Mesodermal cell (in vitro differentiated cells): ENCODE data around the gene DNAH14.
"Not testable (repeated sequence)": the region's sequence is repeated elsewhere in the genome, so short reads cannot be mapped to it uniquely, and the experiment has no call there.

ENCODE experiments used
- H3K27ac ChIP-seq: 2 replicates; pipeline ENCODE4 v1.7.0; 2013; ENCODE audit warnings: mild to moderate bottlenecking, low read depth, low read length, moderate library complexity; ENCODE audit not compliant: severe bottlenecking
- H3K36me3 ChIP-seq: 2 replicates; pipeline ENCODE4 v1.7.1; 2013; ENCODE audit warnings: mild to moderate bottlenecking, low read length, moderate library complexity; ENCODE audit not compliant: control insufficient read depth, insufficient read depth
- H3K4me1 ChIP-seq: one replicate; pipeline ENCODE4 v1.7.1; 2013; ENCODE audit warnings: mild to moderate bottlenecking, low read length; ENCODE audit not compliant: insufficient read depth, control insufficient read depth, poor library complexity, severe bottlenecking
- H3K4me3 ChIP-seq: 2 replicates; pipeline ENCODE4 v1.7.0; 2013; ENCODE audit warnings: low read length, control low read depth, mild to moderate bottlenecking; ENCODE audit not compliant: insufficient read depth, poor library complexity, severe bottlenecking; ENCODE audit errors: extremely low read depth
- H3K9me3 ChIP-seq: 2 replicates; pipeline ENCODE4 v1.7.1; 2013; ENCODE audit warnings: mild to moderate bottlenecking, low read length, moderate library complexity; ENCODE audit not compliant: control insufficient read depth
- WGBS, 2 experiments: methylation state at CpG; one replicate each; pipeline ENCODE4 v1.1.5; 2013; ENCODE audit warnings: missing lambda C conversion rate in 2 of 2; ENCODE audit not compliant: insufficient coverage in 2 of 2; 5-methylcytosine and 5-hydroxymethylcytosine counted together

DNAH14 gene

DNA sequence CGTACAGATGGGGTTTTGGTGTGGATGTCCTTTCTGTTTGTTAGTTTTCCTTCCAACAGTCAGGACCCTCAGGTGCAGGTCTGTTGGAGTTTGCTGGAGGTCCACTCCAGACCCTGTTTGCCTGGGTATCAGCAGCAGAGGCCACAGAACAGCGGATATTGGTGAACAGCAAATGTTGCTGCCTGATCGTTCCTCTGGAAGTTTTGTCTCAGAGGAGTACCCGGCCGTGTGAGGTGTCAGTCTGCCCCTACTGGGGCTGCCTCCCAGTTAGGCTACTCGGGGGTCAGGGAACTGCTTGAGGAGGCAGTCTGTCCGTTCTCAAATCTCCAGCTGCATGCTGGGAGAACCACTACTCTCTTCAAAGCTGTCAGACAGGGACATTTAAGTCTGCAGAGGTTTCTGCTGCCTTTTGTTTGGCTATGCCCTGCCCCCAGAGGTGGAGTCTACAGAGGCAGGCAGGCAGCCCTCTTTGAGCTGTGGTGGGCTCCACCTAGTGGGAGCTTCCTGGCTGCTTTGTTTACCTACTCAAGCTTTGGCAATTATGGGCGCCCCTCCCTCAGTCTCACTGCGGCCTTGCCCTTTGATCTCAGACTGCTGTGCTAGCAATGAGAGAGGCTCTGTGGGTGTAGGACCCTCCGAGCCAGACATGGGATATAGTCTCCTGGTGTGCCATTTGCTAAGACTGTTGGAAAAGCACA, 16.3 kb downstream of the DNAH14 start:
- not testable (repeated sequence) for H3K4me3 ChIP-seq, H3K27ac ChIP-seq, H3K4me1 ChIP-seq, H3K9me3 ChIP-seq, H3K36me3 ChIP-seq
- WGBS, 2 experiments, result 87 to 93% methylated on average over 6 to 8 of the region's 10 CpGs

DNA sequence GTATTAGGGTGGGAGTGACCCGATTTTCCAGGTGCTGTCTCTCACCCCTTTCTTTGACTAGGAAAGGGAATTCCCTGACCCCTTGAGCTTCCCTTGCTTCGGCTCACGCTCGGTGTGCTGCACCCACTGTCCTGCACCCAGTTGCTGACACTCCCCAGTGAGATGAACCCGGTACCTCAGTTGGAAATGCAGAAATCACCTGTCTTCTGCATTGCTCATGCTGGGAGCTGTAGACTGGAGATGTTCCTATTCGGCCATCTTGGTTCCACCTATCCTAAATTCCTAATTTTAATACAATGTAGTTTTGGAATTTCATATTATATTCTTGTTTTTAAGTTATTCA, 16.8 kb downstream of the DNAH14 start:
- whole genome bisulfite sequencing, 2 experiments, result 92% methylated on average over 2 to 5 of the region's 6 CpGs
- not testable (repeated sequence) for H3K4me3 ChIP-seq, H3K9me3 ChIP-seq, H3K36me3 ChIP-seq, H3K4me1 ChIP-seq, H3K27ac ChIP-seq

DNA sequence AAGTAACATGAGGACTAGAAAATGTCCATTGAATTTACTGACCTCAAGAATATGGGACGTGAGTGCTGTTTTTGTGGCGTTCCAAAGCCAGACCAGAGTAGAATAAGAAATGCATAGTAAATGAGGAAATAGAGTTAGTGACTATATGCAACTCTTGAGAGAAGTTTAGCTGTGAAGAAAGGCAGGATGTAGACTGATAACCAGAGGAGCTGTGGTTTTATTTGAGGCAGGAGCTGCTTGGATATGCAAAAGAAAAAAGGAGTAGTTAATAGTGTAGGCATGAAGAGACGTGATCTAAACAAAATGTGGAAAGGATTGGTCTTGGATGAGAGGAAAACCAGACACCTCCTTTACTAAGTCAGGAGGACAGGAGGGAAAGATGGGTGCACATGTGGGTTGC, 28.2 kb downstream of the DNAH14 start:
- Histone ChIP-seq H3K4me3 (no peak overlapping the region), H3K36me3 (no peaks in the 10 kb centered on the region), H3K9me3 (no peaks in the 10 kb centered on the region), H3K27ac (no peak overlapping the region), H3K4me1 (no peaks in the 10 kb centered on the region)
- 89 to 96% methylated on average over 3 of the region's 3 CpGs for WGBS, 2 experiments

DNA sequence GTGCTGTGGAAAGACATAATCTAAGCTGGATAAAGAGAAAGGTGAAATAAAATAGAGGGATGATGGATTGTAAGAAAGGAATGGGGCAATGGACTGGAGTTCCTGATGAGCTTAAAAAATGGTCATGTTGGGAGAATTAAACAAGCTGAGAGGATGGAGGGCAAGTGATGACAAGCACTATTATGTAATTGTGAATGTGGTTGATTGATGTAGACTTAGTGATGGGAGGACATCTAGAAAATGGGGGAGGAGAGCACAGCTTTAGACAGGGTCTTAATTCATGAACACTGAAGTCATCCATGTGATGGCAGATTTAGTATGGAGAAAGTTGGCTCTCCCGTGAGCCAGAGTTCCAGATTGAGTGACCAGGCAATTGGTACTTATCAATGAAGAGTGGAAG, 29.0 kb downstream of the DNAH14 start:
- WGBS, 2 experiments, result 80 to 100% methylated on average over 1 of the region's 1 CpG
- Histone ChIP-seq H3K4me3 (no peak overlapping the region), H3K4me1 (no peaks in the 10 kb centered on the region), H3K9me3 (no peaks in the 10 kb centered on the region), H3K36me3 (no peaks in the 10 kb centered on the region), H3K27ac (no peak overlapping the region)

DNA sequence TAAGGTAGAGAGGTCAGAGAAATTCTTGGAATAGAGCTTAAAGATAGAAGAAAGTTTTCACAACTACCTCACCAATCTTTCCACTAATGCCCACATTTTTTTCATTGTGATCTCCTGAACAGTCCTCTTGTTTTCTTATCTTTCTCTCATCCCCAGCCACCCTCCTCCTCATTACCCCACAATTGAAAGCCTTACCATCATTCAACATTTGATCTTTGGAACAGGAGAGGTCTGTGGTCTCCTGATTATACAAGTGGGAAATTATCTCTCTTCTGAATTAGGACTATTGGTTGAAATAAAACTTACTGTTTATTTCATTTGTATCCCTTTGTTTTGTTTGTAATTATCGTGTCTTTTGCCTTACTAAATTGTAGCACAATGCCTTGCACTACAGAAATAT, 29.6 kb downstream of the DNAH14 start:
- Histone ChIP-seq H3K36me3 (no peaks in the 10 kb centered on the region), H3K4me3 (no peak overlapping the region), H3K27ac (no peak overlapping the region), H3K9me3 (no peaks in the 10 kb centered on the region), H3K4me1 (no peaks in the 10 kb centered on the region)
- WGBS, 2 experiments, result no CpG with 5 or more reads among the region's 1 CpG

DNA sequence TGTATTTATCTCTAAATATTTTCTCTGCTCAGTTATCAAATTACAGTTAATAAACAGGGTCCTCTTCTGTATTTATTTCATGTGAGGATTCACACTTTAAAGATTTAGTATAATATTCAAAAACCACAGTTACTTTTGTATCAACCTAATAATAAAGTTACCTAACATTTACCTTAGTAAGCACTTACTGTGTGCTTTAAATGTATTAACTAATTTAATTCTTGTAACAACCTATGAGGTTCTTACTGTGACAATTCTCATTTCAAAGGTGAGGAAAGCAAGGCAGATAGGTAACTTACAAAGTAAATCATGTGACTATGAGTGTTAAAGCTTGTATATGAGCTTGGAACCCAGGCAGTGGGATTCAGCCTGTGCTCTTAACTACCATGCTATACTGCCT, 30.2 kb downstream of the DNAH14 start:
- H3K4me1 ChIP-seq, result no peaks in the 10 kb centered on the region
- no peaks in the 10 kb centered on the region for H3K9me3 ChIP-seq
- no peaks in the 10 kb centered on the region for H3K36me3 ChIP-seq
- no peak overlapping the region for H3K4me3 ChIP-seq
- no peak overlapping the region for H3K27ac ChIP-seq

DNA sequence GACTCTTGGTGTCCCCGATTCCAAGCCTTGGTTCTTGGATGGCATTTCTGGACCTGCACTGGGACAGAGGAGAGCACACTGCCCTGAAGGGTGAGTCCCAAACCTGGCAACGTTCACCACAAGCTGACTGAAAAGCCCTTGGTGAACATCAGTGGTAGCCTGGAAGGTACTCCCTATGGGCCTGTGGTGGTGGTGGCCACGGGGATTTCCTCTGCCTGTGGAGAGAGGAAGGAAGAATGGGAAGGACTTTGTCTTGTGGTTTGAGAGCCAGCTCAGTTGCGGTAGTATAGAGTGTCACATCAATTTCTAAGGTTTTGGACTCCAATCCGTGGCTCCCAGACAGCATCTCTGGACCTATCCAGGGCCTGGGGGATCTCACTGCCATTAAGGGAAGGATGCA, 50.7 kb downstream of the DNAH14 start:
- Histone ChIP-seq H3K4me1 (no peaks in the 10 kb centered on the region), H3K9me3 (no peaks in the 10 kb centered on the region), H3K4me3 (no peak overlapping the region), H3K36me3 (no peaks in the 10 kb centered on the region), H3K27ac (no peak overlapping the region)
- 94 to 96% methylated on average over 4 of the region's 5 CpGs for WGBS, 2 experiments

DNA sequence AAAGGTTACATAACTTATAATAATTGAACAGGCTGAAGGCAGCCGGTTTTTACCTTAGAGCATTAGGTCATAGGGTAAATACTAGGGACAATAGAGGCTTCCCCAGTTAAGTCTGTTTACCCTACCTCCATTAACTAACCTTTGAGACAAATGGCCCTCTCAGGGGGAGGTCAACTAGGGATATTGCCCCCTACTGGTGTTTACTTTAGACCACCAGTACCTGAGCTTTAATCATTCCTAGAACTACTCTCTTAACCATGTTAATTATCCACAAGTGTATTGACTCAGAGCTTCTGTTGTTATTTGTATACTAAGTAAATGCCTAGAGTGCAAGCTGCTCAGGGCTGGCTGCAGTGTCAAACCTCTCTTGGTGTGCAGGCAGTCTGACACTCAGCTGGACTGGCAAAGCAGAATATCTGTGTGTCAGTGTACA, 52.5 kb downstream of the DNAH14 start:
- not testable (repeated sequence) for H3K4me1 ChIP-seq, H3K27ac ChIP-seq, H3K9me3 ChIP-seq, H3K4me3 ChIP-seq, H3K36me3 ChIP-seq
- no CpG with 5 or more reads among the region's 1 CpG for WGBS, 2 experiments

DNA sequence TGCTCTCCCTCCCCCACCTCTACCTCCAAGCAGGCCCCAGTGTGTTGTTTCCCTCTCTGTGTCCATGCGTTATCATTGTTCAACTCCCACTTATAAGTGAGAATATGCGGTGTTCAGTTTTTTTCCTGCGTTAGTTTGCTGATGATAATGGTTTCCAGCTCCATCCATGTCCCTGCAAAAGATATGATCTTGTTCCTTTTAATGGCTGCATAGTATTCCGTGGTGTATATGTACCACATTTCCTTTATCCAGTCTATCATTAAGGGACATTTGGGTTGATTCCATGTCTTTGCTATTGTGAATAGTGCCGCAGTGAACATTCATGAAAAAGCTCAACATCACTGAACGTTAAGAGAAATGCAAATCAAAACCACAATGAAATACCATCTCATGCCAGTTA, 58.6 kb downstream of the DNAH14 start:
- Histone ChIP-seq H3K36me3 (no peaks in the 10 kb centered on the region), H3K9me3 (no peaks in the 10 kb centered on the region), H3K4me3 (no peak overlapping the region), H3K27ac (no peak overlapping the region), H3K4me1 (no peaks in the 10 kb centered on the region)
- 83% methylated on average over 2 of the region's 6 CpGs; no CpG with 5 or more reads in 1 of the 2 experiments for WGBS, 2 experiments

DNA sequence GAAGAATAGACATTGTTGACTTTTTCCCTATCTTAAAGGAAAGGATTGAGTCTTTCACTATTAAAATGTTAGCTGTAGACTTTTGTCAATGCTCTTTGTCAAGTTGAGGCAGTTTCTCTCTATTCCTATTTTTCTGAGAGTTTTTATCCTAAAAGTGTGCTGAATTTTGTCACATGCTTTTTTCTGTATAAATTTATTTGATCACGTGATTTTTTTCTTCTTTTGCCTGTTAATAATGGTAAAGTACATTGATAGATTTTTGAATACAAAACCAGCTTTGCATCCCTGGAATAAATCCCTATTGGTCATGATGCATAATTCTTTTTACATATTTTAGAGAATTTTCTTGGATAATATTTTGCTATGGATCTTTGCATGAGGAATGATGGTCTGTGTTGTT, 60.1 kb downstream of the DNAH14 start:
- Histone ChIP-seq H3K4me3 (no peak overlapping the region), H3K4me1 (no peaks in the 10 kb centered on the region), H3K9me3 (no peaks in the 10 kb centered on the region), H3K36me3 (no peaks in the 10 kb centered on the region), H3K27ac (no peak overlapping the region)
- no CpG with 5 or more reads among the region's 1 CpG for WGBS, 2 experiments

DNA sequence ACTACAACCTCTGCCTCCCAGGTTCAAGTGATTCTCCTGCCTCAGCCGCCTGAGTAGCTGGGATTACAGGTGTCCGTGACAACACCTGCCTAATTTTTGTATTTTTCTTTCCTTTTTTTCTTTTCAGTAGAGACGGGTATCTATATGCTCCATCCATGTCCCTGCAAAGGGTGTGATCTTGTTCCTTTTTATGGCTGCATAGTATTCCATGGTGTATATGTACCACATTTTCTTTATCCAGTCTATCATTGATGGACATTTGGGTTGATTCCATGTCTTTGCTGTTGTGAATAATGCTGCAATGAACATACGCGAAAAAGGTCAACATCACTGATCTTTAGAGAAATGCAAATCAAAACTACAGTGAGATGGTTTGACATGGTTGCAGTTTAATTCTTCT, 62.1 kb downstream of the DNAH14 start:
- not testable (repeated sequence) for H3K4me3 ChIP-seq, H3K4me1 ChIP-seq, H3K9me3 ChIP-seq, H3K27ac ChIP-seq, H3K36me3 ChIP-seq
- 96 to 100% methylated on average over 2 to 3 of the region's 5 CpGs for WGBS, 2 experiments
